Uterus (tissue), 2 donors: Measurements from ENCODE around the gene ZNF782.

Experiments
- POLR2A ChIP-seq, 2 donors: fragments of 450-650 bp; IDR thresholded peaks; one replicate each; pipeline ENCODE4 v1.6.1; 2016; ENCODE audit warnings: antibody characterized with exemption in 2 of 2, mild to moderate bottlenecking in 1 of 2, moderate library complexity in 1 of 2
- TF ChIP-seq, protein P1 (sequence below), 4 experiments: fragments of 200-600 bp in 2 of 4; fragments of 450-650 bp in 2 of 4; sonication (generic) in 2 of 4; IDR thresholded peaks; one replicate each; pipeline ENCODE4 v1.5.1; 2016 to 2019; ENCODE audit warnings: antibody characterized with exemption in 4 of 4, mild to moderate bottlenecking in 2 of 4, moderate library complexity in 1 of 4

DNA sequence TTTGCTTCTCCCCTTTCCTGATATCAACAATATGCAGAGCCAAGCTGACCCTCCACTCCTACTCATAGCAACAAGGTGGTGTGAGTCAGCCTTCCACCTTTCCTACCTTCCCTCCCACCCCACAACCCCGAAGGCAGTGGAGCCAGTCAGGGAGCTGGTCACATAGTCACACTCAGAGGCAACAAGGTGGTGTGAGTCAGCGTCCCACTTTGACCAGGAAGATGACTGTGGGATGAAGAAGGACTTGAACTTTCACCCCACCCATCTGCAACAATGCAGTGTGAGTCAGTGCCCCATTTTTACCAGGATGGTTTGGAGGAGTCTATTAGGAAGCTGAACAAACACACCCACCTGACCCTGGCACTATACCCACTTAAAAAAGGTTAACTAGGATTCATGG lies 30.1 kb upstream of the ZNF782 start:
- TF ChIP-seq, protein P1, sequence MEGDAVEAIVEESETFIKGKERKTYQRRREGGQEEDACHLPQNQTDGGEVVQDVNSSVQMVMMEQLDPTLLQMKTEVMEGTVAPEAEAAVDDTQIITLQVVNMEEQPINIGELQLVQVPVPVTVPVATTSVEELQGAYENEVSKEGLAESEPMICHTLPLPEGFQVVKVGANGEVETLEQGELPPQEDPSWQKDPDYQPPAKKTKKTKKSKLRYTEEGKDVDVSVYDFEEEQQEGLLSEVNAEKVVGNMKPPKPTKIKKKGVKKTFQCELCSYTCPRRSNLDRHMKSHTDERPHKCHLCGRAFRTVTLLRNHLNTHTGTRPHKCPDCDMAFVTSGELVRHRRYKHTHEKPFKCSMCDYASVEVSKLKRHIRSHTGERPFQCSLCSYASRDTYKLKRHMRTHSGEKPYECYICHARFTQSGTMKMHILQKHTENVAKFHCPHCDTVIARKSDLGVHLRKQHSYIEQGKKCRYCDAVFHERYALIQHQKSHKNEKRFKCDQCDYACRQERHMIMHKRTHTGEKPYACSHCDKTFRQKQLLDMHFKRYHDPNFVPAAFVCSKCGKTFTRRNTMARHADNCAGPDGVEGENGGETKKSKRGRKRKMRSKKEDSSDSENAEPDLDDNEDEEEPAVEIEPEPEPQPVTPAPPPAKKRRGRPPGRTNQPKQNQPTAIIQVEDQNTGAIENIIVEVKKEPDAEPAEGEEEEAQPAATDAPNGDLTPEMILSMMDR (IDR thresholded peaks at IDR 0.05): no peak
- TF ChIP-seq POLR2A (IDR thresholded peaks at IDR 0.05): no peak
